ENCODE results near the gene TM4SF20. TPM values are rescaled to one million over a fixed set of nuclear protein-coding genes. Genes with fewer than 3 reads are reported as not detected.

TM4SF20 gene
- not detected for polyA plus RNA-seq (2013, experiment 1 of 2)
- not detected for polyA plus RNA-seq (2013, experiment 2 of 2)

GRCh38 chr2:227379095-227379494, at the start of gene TM4SF20:
Gene TM4SF20 (minus strand): TSS chr2:227379306. CDS start chr2:227379268, 38 bp downstream.
- Histone ChIP-seq H3K27ac (ENCODE audit: low read depth, low read length, severe bottlenecking) (no peak within 1 kb of the TSS), H3K4me1 (ENCODE audit: control insufficient read depth, insufficient read depth, low read length, poor library complexity, severe bottlenecking) (no peaks in the 10 kb centered on the region), H3K4me3 (ENCODE audit: extremely low read depth, insufficient read depth, low read length, poor library complexity, severe bottlenecking) (no peak within 1 kb of the TSS), H3K36me3 (ENCODE audit: control insufficient read depth, insufficient read depth, low read length) (no peaks in the 10 kb centered on the region), H3K9me3 (ENCODE audit: control insufficient read depth, low read length) (no peaks in the 10 kb centered on the region)
- WGBS, 2 experiments (ENCODE audit: insufficient coverage in 2 of 2), result 96 to 97% methylated on average over 3 of the region's 4 CpGs

GRCh38 chr2:227428731-227429285, 49.7 kb upstream of the TM4SF20 start:
- H3K4me1 ChIP-seq (ENCODE audit: control insufficient read depth, insufficient read depth, low read length, poor library complexity, severe bottlenecking), result no peaks in the 10 kb centered on the region
- H3K4me3 ChIP-seq (ENCODE audit: extremely low read depth, insufficient read depth, low read length, poor library complexity, severe bottlenecking), result no peak overlapping the region
- peaks cover 12% of the 10 kb centered on the region for H3K9me3 ChIP-seq (ENCODE audit: control insufficient read depth, low read length)
- WGBS, 2 experiments (ENCODE audit: insufficient coverage in 2 of 2), result 95 to 98% methylated on average over 6 to 7 of the region's 8 CpGs
- no peaks in the 10 kb centered on the region for H3K36me3 ChIP-seq (ENCODE audit: control insufficient read depth, insufficient read depth, low read length)
- H3K27ac ChIP-seq (ENCODE audit: low read depth, low read length, severe bottlenecking), result no peak overlapping the region

- Histone ChIP-seq H3K4me1 (ENCODE audit: control insufficient read depth, insufficient read depth, low read length, poor library complexity, severe bottlenecking) (no peaks in the 10 kb centered on the region), H3K36me3 (ENCODE audit: control insufficient read depth, insufficient read depth, low read length) (no peaks in the 10 kb centered on the region), H3K27ac (ENCODE audit: low read depth, low read length, severe bottlenecking) (no peak overlapping the region), H3K9me3 (ENCODE audit: control insufficient read depth, low read length) (no peaks in the 10 kb centered on the region), H3K4me3 (ENCODE audit: extremely low read depth, insufficient read depth, low read length, poor library complexity, severe bottlenecking) (no peak overlapping the region)
- 75 to 86% methylated on average over 6 to 8 of the region's 10 CpGs for WGBS, 2 experiments (ENCODE audit: insufficient coverage in 2 of 2)
These were observed 44.8 kb upstream of the TM4SF20 start for GRCh38 chr2:227423656-227424499.

GRCh38 chr2:227420087-227421052, 41.3 kb upstream of the TM4SF20 start:
- 91 to 98% methylated on average over 8 to 9 of the region's 15 CpGs for WGBS, 2 experiments (ENCODE audit: insufficient coverage in 2 of 2)
- H3K4me1 ChIP-seq (ENCODE audit: control insufficient read depth, insufficient read depth, low read length, poor library complexity, severe bottlenecking), result no peaks in the 10 kb centered on the region
- H3K9me3 ChIP-seq (ENCODE audit: control insufficient read depth, low read length), result no peaks in the 10 kb centered on the region
- no peak overlapping the region for H3K27ac ChIP-seq (ENCODE audit: low read depth, low read length, severe bottlenecking)
- no peaks in the 10 kb centered on the region for H3K36me3 ChIP-seq (ENCODE audit: control insufficient read depth, insufficient read depth, low read length)
- no peak overlapping the region for H3K4me3 ChIP-seq (ENCODE audit: extremely low read depth, insufficient read depth, low read length, poor library complexity, severe bottlenecking)

- Histone ChIP-seq H3K36me3 (ENCODE audit: control insufficient read depth, insufficient read depth, low read length) (no peaks in the 10 kb centered on the region), H3K27ac (ENCODE audit: low read depth, low read length, severe bottlenecking) (no peak overlapping the region), H3K9me3 (ENCODE audit: control insufficient read depth, low read length) (no peaks in the 10 kb centered on the region), H3K4me3 (ENCODE audit: extremely low read depth, insufficient read depth, low read length, poor library complexity, severe bottlenecking) (no peak overlapping the region), H3K4me1 (ENCODE audit: control insufficient read depth, insufficient read depth, low read length, poor library complexity, severe bottlenecking) (no peaks in the 10 kb centered on the region)
- 95 to 100% methylated on average over 2 to 4 of the region's 4 CpGs for WGBS, 2 experiments (ENCODE audit: insufficient coverage in 2 of 2)
These were observed 37.6 kb upstream of the TM4SF20 start for GRCh38 chr2:227416701-227417100.

GRCh38 chr2:227415538-227416424, 36.7 kb upstream of the TM4SF20 start:
- no peak overlapping the region for H3K4me3 ChIP-seq (ENCODE audit: extremely low read depth, insufficient read depth, low read length, poor library complexity, severe bottlenecking)
- H3K9me3 ChIP-seq (ENCODE audit: control insufficient read depth, low read length), result no peaks in the 10 kb centered on the region
- H3K36me3 ChIP-seq (ENCODE audit: control insufficient read depth, insufficient read depth, low read length), result no peaks in the 10 kb centered on the region
- H3K27ac ChIP-seq (ENCODE audit: low read depth, low read length, severe bottlenecking), result no peak overlapping the region
- H3K4me1 ChIP-seq (ENCODE audit: control insufficient read depth, insufficient read depth, low read length, poor library complexity, severe bottlenecking), result peaks cover 5% of the 10 kb centered on the region
- 88 to 89% methylated on average over 3 to 5 of the region's 10 CpGs for WGBS, 2 experiments (ENCODE audit: insufficient coverage in 2 of 2)

GRCh38 chr2:227414846-227415245, 35.7 kb upstream of the TM4SF20 start:
- Histone ChIP-seq H3K9me3 (ENCODE audit: control insufficient read depth, low read length) (no peaks in the 10 kb centered on the region), H3K36me3 (ENCODE audit: control insufficient read depth, insufficient read depth, low read length) (no peaks in the 10 kb centered on the region), H3K27ac (ENCODE audit: low read depth, low read length, severe bottlenecking) (no peak overlapping the region), H3K4me3 (ENCODE audit: extremely low read depth, insufficient read depth, low read length, poor library complexity, severe bottlenecking) (no peak overlapping the region), H3K4me1 (ENCODE audit: control insufficient read depth, insufficient read depth, low read length, poor library complexity, severe bottlenecking) (peaks cover 5% of the 10 kb centered on the region)
- 100% methylated on average over 1 to 3 of the region's 3 CpGs for WGBS, 2 experiments (ENCODE audit: insufficient coverage in 2 of 2)

- Histone ChIP-seq H3K4me1 (ENCODE audit: control insufficient read depth, insufficient read depth, low read length, poor library complexity, severe bottlenecking) (peaks cover 5% of the 10 kb centered on the region), H3K9me3 (ENCODE audit: control insufficient read depth, low read length) (no peaks in the 10 kb centered on the region), H3K27ac (ENCODE audit: low read depth, low read length, severe bottlenecking) (no peak overlapping the region), H3K36me3 (ENCODE audit: control insufficient read depth, insufficient read depth, low read length) (no peaks in the 10 kb centered on the region), H3K4me3 (ENCODE audit: extremely low read depth, insufficient read depth, low read length, poor library complexity, severe bottlenecking) (no peak overlapping the region)
- WGBS, 2 experiments (ENCODE audit: insufficient coverage in 2 of 2), result 89 to 94% methylated on average over 8 of the region's 8 CpGs
These were observed 34.3 kb upstream of the TM4SF20 start for GRCh38 chr2:227413371-227413770.

GRCh38 chr2:227412877-227413276, 33.8 kb upstream of the TM4SF20 start:
- H3K27ac ChIP-seq (ENCODE audit: low read depth, low read length, severe bottlenecking), result no peak overlapping the region
- H3K4me3 ChIP-seq (ENCODE audit: extremely low read depth, insufficient read depth, low read length, poor library complexity, severe bottlenecking), result no peak overlapping the region
- no peaks in the 10 kb centered on the region for H3K36me3 ChIP-seq (ENCODE audit: control insufficient read depth, insufficient read depth, low read length)
- no peaks in the 10 kb centered on the region for H3K9me3 ChIP-seq (ENCODE audit: control insufficient read depth, low read length)
- 92 to 100% methylated on average over 1 to 3 of the region's 5 CpGs for WGBS, 2 experiments (ENCODE audit: insufficient coverage in 2 of 2)
- H3K4me1 ChIP-seq (ENCODE audit: control insufficient read depth, insufficient read depth, low read length, poor library complexity, severe bottlenecking), result peaks cover 5% of the 10 kb centered on the region

GRCh38 chr2:227411990-227412350, 32.9 kb upstream of the TM4SF20 start:
- WGBS, 2 experiments (ENCODE audit: insufficient coverage in 2 of 2), result 60 to 71% methylated on average over 2 of the region's 3 CpGs
- Histone ChIP-seq H3K9me3 (ENCODE audit: control insufficient read depth, low read length) (no peaks in the 10 kb centered on the region), H3K27ac (ENCODE audit: low read depth, low read length, severe bottlenecking) (no peak overlapping the region), H3K4me3 (ENCODE audit: extremely low read depth, insufficient read depth, low read length, poor library complexity, severe bottlenecking) (no peak overlapping the region), H3K36me3 (ENCODE audit: control insufficient read depth, insufficient read depth, low read length) (no peaks in the 10 kb centered on the region), H3K4me1 (ENCODE audit: control insufficient read depth, insufficient read depth, low read length, poor library complexity, severe bottlenecking) (peaks cover 5% of the 10 kb centered on the region)

Data from mesodermal cell (in vitro differentiated cells).